Measurements from ENCODE around the gene TEX14. TPM values are rescaled to one million over a fixed set of nuclear protein-coding genes. Genes with fewer than 3 reads are reported as not detected.

Gene TEX14
- total and polyA plus RNA-seq, 2 donors (not counting 1 experiment from before 2014, with no cell fraction given) = under 0.01 to 0.03 TPM

GRCh38 chr17:58574025-58574424 lies 117.8 kb downstream of the TEX14 start:
- no peaks in the 10 kb centered on the region for H3K9me3 ChIP-seq (ENCODE audit: control insufficient read depth, insufficient read depth, low read depth, low read length)
- H3K36me3 ChIP-seq (ENCODE audit: control insufficient read depth, insufficient read depth, low read length) = no peaks in the 10 kb centered on the region
- no peak overlapping the region for H3K4me2 ChIP-seq (ENCODE audit: extremely low read depth, insufficient read depth, low read length)
- no peak for DNase-seq (ENCODE audit: low read depth in 2 of 2)
- H3K27ac ChIP-seq (ENCODE audit: insufficient read depth, low read length) = no peak overlapping the region
- H3K4me1 ChIP-seq (ENCODE audit: control insufficient read depth, extremely low read depth, insufficient read depth, low read length) = no peaks in the 10 kb centered on the region
- no peak overlapping the region for H2AFZ ChIP-seq (ENCODE audit: low read length)
- H4K20me1 ChIP-seq (ENCODE audit: control insufficient read depth, extremely low read depth, insufficient read depth, low read length) = peaks cover 2% of the 10 kb centered on the region
- H3K4me3 ChIP-seq (replicated peaks in 1 of 4; ENCODE audit: control extremely low read depth in 1 of 4, insufficient read depth in 1 of 4, low read depth in 3 of 4, low read length in 4 of 4) = no peak overlapping the region
- TF ChIP-seq CTCF (conservative IDR thresholded peaks at IDR 0.05 in 1 of 2, IDR thresholded peaks at IDR 0.05 in 1 of 2; ENCODE audit: low read depth in 1 of 2, low read length in 2 of 2) = no peak
- TF ChIP-seq EZH2 (IDR thresholded peaks at IDR 0.05; ENCODE audit: low read length, missing control alignments) = no peak
- H3K27me3 ChIP-seq (ENCODE audit: control insufficient read depth, insufficient read depth, low read length) = no peaks in the 10 kb centered on the region
- H3K79me2 ChIP-seq (ENCODE audit: control insufficient read depth, insufficient read depth, low read length) = no peaks in the 10 kb centered on the region
- H3K9ac ChIP-seq (ENCODE audit: insufficient read depth, low read length) = no peak overlapping the region

GRCh38 chr17:58572846-58573245 lies 119.0 kb downstream of the TEX14 start:
- TF ChIP-seq EZH2 (IDR thresholded peaks at IDR 0.05; ENCODE audit: low read length, missing control alignments) (no peak), CTCF (conservative IDR thresholded peaks at IDR 0.05 in 1 of 2, IDR thresholded peaks at IDR 0.05 in 1 of 2; ENCODE audit: low read depth in 1 of 2, low read length in 2 of 2) (no peak)
- DNase-seq (ENCODE audit: low read depth in 2 of 2) = no peak
- H3K27ac ChIP-seq (ENCODE audit: insufficient read depth, low read length) = no peak overlapping the region
- no peak overlapping the region for H2AFZ ChIP-seq (ENCODE audit: low read length)
- H3K36me3 ChIP-seq (ENCODE audit: control insufficient read depth, insufficient read depth, low read length) = no peaks in the 10 kb centered on the region
- no peaks in the 10 kb centered on the region for H3K27me3 ChIP-seq (ENCODE audit: control insufficient read depth, insufficient read depth, low read length)
- no peak overlapping the region for H3K4me2 ChIP-seq (ENCODE audit: extremely low read depth, insufficient read depth, low read length)
- H3K79me2 ChIP-seq (ENCODE audit: control insufficient read depth, insufficient read depth, low read length) = no peaks in the 10 kb centered on the region
- no peaks in the 10 kb centered on the region for H3K9me3 ChIP-seq (ENCODE audit: control insufficient read depth, insufficient read depth, low read depth, low read length)
- no peak overlapping the region for H3K4me3 ChIP-seq (replicated peaks in 1 of 4; ENCODE audit: control extremely low read depth in 1 of 4, insufficient read depth in 1 of 4, low read depth in 3 of 4, low read length in 4 of 4)
- no peaks in the 10 kb centered on the region for H3K4me1 ChIP-seq (ENCODE audit: control insufficient read depth, extremely low read depth, insufficient read depth, low read length)
- H4K20me1 ChIP-seq (ENCODE audit: control insufficient read depth, extremely low read depth, insufficient read depth, low read length) = peaks cover 2% of the 10 kb centered on the region
- no peak overlapping the region for H3K9ac ChIP-seq (ENCODE audit: insufficient read depth, low read length)

DNA sequence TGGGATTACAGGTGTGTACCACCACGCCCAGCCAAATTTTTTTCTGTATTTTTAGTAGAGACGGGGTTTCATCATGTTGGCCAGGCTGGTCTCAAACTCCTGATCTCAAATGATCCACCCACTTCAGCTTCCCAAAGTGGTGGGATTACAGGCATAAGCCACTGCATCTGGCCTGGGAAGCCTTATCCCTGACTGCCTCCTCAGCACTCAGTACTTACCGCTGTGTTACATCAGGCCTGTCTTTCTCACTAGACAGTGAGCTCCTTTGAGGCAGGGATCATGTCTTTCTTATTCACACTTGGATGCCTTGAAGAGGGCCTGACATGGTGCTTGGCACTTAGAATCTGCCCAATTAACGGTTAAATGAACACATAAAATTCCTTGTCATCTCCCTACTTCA lies 121.1 kb downstream of the TEX14 start:
- H3K4me2 ChIP-seq (ENCODE audit: extremely low read depth, insufficient read depth, low read length) = no peak overlapping the region
- no peak for DNase-seq (ENCODE audit: low read depth in 2 of 2)
- no peak for TF ChIP-seq EZH2 (IDR thresholded peaks at IDR 0.05; ENCODE audit: low read length, missing control alignments)
- no peak for TF ChIP-seq CTCF (conservative IDR thresholded peaks at IDR 0.05 in 1 of 2, IDR thresholded peaks at IDR 0.05 in 1 of 2; ENCODE audit: low read depth in 1 of 2, low read length in 2 of 2)
- no peak overlapping the region for H3K9ac ChIP-seq (ENCODE audit: insufficient read depth, low read length)
- no peak overlapping the region for H2AFZ ChIP-seq (ENCODE audit: low read length)
- H3K4me1 ChIP-seq (ENCODE audit: control insufficient read depth, extremely low read depth, insufficient read depth, low read length) = no peaks in the 10 kb centered on the region
- H3K27me3 ChIP-seq (ENCODE audit: control insufficient read depth, insufficient read depth, low read length) = no peaks in the 10 kb centered on the region
- H3K9me3 ChIP-seq (ENCODE audit: control insufficient read depth, insufficient read depth, low read depth, low read length) = no peaks in the 10 kb centered on the region
- no peaks in the 10 kb centered on the region for H3K79me2 ChIP-seq (ENCODE audit: control insufficient read depth, insufficient read depth, low read length)
- H4K20me1 ChIP-seq (ENCODE audit: control insufficient read depth, extremely low read depth, insufficient read depth, low read length) = peaks cover 2% of the 10 kb centered on the region
- no peak overlapping the region for H3K4me3 ChIP-seq (replicated peaks in 1 of 4; ENCODE audit: control extremely low read depth in 1 of 4, insufficient read depth in 1 of 4, low read depth in 3 of 4, low read length in 4 of 4)
- no peak overlapping the region for H3K27ac ChIP-seq (ENCODE audit: insufficient read depth, low read length)
- no peaks in the 10 kb centered on the region for H3K36me3 ChIP-seq (ENCODE audit: control insufficient read depth, insufficient read depth, low read length)

Data from fibroblast of lung (primary cell).